ENCODE measurements around the gene RADIL. TPM values are rescaled to one million over a fixed set of nuclear protein-coding genes. Genes with fewer than 3 reads are reported as not detected.
A peak's percentile ranks its signal among the peaks of the same experiment; 100 is the strongest.

Gene RADIL
- total RNA-seq, 6 donors from 2014 or later: 7.9 to 42.8 (median 13.0) TPM

- Histone ChIP-seq H3K27ac (no peak overlapping the region), H3K4me1 (peaks cover 0 to 13% (median 2%) of the 10 kb centered on the region in 4 donors), H3K36me3 (peaks cover 0 to 11% (median 5%) of the 10 kb centered on the region in 4 donors), H3K9me3 (no peaks in the 10 kb centered on the region), H3K27me3 (no peaks in the 10 kb centered on the region), H3K4me3 (no peak overlapping the region)
- ATAC-seq (ENCODE audit: low FRiP score in 2 of 2) (no peak), DNase-seq (peak; percentile 15 to 24)
- no peak for TF ChIP-seq POLR2A (IDR thresholded peaks at IDR 0.05)
- TF ChIP-seq, protein P1, sequence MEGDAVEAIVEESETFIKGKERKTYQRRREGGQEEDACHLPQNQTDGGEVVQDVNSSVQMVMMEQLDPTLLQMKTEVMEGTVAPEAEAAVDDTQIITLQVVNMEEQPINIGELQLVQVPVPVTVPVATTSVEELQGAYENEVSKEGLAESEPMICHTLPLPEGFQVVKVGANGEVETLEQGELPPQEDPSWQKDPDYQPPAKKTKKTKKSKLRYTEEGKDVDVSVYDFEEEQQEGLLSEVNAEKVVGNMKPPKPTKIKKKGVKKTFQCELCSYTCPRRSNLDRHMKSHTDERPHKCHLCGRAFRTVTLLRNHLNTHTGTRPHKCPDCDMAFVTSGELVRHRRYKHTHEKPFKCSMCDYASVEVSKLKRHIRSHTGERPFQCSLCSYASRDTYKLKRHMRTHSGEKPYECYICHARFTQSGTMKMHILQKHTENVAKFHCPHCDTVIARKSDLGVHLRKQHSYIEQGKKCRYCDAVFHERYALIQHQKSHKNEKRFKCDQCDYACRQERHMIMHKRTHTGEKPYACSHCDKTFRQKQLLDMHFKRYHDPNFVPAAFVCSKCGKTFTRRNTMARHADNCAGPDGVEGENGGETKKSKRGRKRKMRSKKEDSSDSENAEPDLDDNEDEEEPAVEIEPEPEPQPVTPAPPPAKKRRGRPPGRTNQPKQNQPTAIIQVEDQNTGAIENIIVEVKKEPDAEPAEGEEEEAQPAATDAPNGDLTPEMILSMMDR (IDR thresholded peaks at IDR 0.05): no peak
- no peak for TF ChIP-seq POLR2AphosphoS5 (IDR thresholded peaks at IDR 0.05)
- no peak for TF ChIP-seq EP300 (IDR thresholded peaks at IDR 0.05)
- WGBS, 2 donors: 80 to 87% methylated on average over 4 to 14 of the region's 16 CpGs
Observed at GRCh38 chr7:4840079-4840501, 43.4 kb downstream of the RADIL start.

GRCh38 chr7:4838626-4839334 lies 44.7 kb downstream of the RADIL start:
- peaks cover 0 to 25% (median 10%) of the 10 kb centered on the region in 4 donors for H3K36me3 ChIP-seq
- H3K27ac ChIP-seq: no peak overlapping the region
- H3K4me1 ChIP-seq: peaks cover 0 to 13% (median 2%) of the 10 kb centered on the region in 4 donors
- no peak overlapping the region for H3K4me3 ChIP-seq
- H3K9me3 ChIP-seq: no peaks in the 10 kb centered on the region
- H3K27me3 ChIP-seq: no peaks in the 10 kb centered on the region
- DNase-seq (peak; percentile 11 to 56), ATAC-seq (ENCODE audit: low FRiP score in 2 of 2) (no peak)
- no peak for TF ChIP-seq POLR2AphosphoS5 (IDR thresholded peaks at IDR 0.05)
- no peak for TF ChIP-seq POLR2A (IDR thresholded peaks at IDR 0.05)
- no peak for TF ChIP-seq EP300 (IDR thresholded peaks at IDR 0.05)
- TF ChIP-seq, protein P1 (IDR thresholded peaks at IDR 0.05): no peak
- 93 to 94% methylated on average over 12 to 21 of the region's 21 CpGs for WGBS, 2 donors

GRCh38 chr7:4837803-4838625 lies 45.5 kb downstream of the RADIL start:
- DNase-seq: peak in 1 of 2 donors; percentile 68
- WGBS, 2 donors: 56 to 70% methylated on average over 12 to 21 of the region's 30 CpGs
- H3K27ac ChIP-seq: no peak overlapping the region

GRCh38 chr7:4837041-4837802 lies 46.3 kb downstream of the RADIL start:
- no peak for ATAC-seq (ENCODE audit: low FRiP score in 2 of 2)
- H3K27ac ChIP-seq: no peak overlapping the region
- H3K4me3 ChIP-seq: no peak overlapping the region
- no peaks in the 10 kb centered on the region for H3K27me3 ChIP-seq
- DNase-seq: peak in 1 of 2 donors; percentile 73
- peaks cover 0 to 31% (median 10%) of the 10 kb centered on the region in 4 donors for H3K36me3 ChIP-seq
- WGBS, 2 donors: 65 to 86% methylated on average over 13 of the region's 22 CpGs
- H3K9me3 ChIP-seq: no peaks in the 10 kb centered on the region
- TF ChIP-seq POLR2AphosphoS5 (IDR thresholded peaks at IDR 0.05) (no peak), EP300 (IDR thresholded peaks at IDR 0.05) (no peak), POLR2A (IDR thresholded peaks at IDR 0.05) (no peak)
- TF ChIP-seq, protein P1 (IDR thresholded peaks at IDR 0.05): no peak
- peaks cover 0 to 13% (median 2%) of the 10 kb centered on the region in 4 donors for H3K4me1 ChIP-seq

More at GRCh38 chr7:4837803-4838625, 45.5 kb downstream of the RADIL start:
- no peaks in the 10 kb centered on the region for H3K27me3 ChIP-seq
- TF ChIP-seq, protein P1 (IDR thresholded peaks at IDR 0.05): no peak
- peak in 1 of 2 donors; percentile 15 for TF ChIP-seq POLR2AphosphoS5 (IDR thresholded peaks at IDR 0.05)
- H3K9me3 ChIP-seq: no peaks in the 10 kb centered on the region
- H3K4me3 ChIP-seq: no peak overlapping the region
- ATAC-seq (ENCODE audit: low FRiP score in 2 of 2): no peak
- H3K4me1 ChIP-seq: peaks cover 0 to 13% (median 2%) of the 10 kb centered on the region in 4 donors
- peaks cover 0 to 28% (median 10%) of the 10 kb centered on the region in 4 donors for H3K36me3 ChIP-seq

Measured in upper lobe of left lung (tissue), 6 donors.